BE2C (cell line): ENCODE measurements around the gene SYNPO2.

ENCODE experiments used
- DNase-seq: peaks from one replicate; pipeline ENCODE4 v3.0.0-alpha.2; 2020
- H3K27me3 ChIP-seq: fragments of 250-450 bp; sonication (Bioruptor Pico); 2 replicates; pipeline ENCODE4 v1.5.1; 2020; ENCODE audit warnings: mild to moderate bottlenecking
- H3K36me3 ChIP-seq: fragments of 250-450 bp; sonication (Bioruptor Pico); 2 replicates; pipeline ENCODE4 v1.5.1; 2020; ENCODE audit warnings: mild to moderate bottlenecking
- H3K4me1 ChIP-seq: fragments of 250-450 bp; sonication (Bioruptor Pico); 2 replicates; pipeline ENCODE4 v1.5.1; 2020
- H3K4me3 ChIP-seq: 2 replicates; pipeline ENCODE4 v1.5.1; 2011; ENCODE audit warnings: low read depth, low read length
- H3K9me3 ChIP-seq: fragments of 250-450 bp; sonication (Bioruptor Pico); 2 replicates; pipeline ENCODE4 v1.5.1; 2020
- TF ChIP-seq, protein P1 (sequence below): IDR thresholded peaks from 2 replicates; pipeline ENCODE4 v1.5.1; 2012; ENCODE audit warnings: mild to moderate bottlenecking, low read depth, low read length

Gene SYNPO2

GRCh38 chr4:118992149-118992548, 103.5 kb downstream of the SYNPO2 start:
- Histone ChIP-seq H3K4me3 (no peak overlapping the region), H3K4me1 (peaks cover 18% of the 10 kb centered on the region), H3K9me3 (no peaks in the 10 kb centered on the region), H3K36me3 (peaks cover 43% of the 10 kb centered on the region), H3K27me3 (no peaks in the 10 kb centered on the region)
- TF ChIP-seq, protein P1, sequence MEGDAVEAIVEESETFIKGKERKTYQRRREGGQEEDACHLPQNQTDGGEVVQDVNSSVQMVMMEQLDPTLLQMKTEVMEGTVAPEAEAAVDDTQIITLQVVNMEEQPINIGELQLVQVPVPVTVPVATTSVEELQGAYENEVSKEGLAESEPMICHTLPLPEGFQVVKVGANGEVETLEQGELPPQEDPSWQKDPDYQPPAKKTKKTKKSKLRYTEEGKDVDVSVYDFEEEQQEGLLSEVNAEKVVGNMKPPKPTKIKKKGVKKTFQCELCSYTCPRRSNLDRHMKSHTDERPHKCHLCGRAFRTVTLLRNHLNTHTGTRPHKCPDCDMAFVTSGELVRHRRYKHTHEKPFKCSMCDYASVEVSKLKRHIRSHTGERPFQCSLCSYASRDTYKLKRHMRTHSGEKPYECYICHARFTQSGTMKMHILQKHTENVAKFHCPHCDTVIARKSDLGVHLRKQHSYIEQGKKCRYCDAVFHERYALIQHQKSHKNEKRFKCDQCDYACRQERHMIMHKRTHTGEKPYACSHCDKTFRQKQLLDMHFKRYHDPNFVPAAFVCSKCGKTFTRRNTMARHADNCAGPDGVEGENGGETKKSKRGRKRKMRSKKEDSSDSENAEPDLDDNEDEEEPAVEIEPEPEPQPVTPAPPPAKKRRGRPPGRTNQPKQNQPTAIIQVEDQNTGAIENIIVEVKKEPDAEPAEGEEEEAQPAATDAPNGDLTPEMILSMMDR = no peak
- no peak for DNase-seq

GRCh38 chr4:118993333-118993732, 104.7 kb downstream of the SYNPO2 start:
- no peaks in the 10 kb centered on the region for H3K27me3 ChIP-seq
- H3K36me3 ChIP-seq = peaks cover 43% of the 10 kb centered on the region
- no peak for DNase-seq
- H3K4me3 ChIP-seq = no peak overlapping the region
- H3K4me1 ChIP-seq = peaks cover 18% of the 10 kb centered on the region
- TF ChIP-seq, protein P1 = no peak
- no peaks in the 10 kb centered on the region for H3K9me3 ChIP-seq

DNA sequence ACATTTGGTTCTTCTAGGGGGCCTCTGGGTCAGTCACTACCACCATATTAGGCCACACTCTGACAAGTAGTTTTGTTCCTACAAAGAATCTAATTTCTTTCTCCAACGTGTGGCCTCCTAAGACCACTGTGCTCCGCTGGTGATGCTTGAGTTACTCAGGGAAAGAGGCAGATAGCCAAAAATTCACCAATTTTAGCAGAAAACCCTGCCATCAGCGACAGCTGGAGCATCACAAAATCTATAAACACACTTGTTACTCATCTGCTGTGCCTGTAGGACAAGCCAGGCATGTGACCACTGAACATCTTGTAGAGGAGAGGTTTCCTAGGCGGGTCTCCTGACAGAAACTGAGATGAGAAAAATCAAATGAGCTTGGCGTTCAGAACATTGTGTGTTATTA, 105.4 kb downstream of the SYNPO2 start:
- no peak for DNase-seq
- TF ChIP-seq, protein P1 = no peak
- Histone ChIP-seq H3K9me3 (no peaks in the 10 kb centered on the region), H3K36me3 (peaks cover 41% of the 10 kb centered on the region), H3K4me3 (no peak overlapping the region), H3K4me1 (peaks cover 13% of the 10 kb centered on the region), H3K27me3 (no peaks in the 10 kb centered on the region)

DNA sequence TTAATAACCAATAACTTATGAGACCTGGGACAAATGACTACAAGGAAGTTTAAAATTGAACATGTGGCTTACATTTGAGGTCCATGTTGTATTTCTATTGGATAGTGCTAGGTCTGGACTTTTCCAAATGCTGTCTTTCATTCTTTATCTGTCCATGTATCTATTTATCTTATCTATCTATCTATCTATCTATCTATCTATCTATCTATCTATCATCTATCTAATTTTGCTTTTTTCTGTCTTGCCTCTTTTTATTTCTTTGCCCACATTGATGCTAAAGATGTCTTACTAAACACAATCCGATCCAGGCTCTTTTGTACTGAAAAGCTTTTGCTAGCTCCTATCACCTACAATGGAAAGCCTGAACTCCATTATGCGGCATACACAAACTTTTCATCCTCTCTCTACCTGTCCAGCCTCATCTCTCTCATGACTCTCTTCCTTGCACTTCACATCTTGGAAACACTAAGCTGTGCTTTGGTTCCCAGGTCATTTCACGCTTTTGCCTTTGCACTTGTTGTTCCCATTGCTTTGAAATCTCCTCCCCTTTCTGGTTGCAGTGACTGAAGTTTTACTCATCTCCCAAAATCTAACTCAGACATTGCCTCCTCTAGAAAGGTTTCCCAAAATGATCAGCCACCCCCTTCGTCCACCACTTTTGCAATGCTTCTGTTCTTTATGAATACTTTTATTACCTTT, 107.2 kb downstream of the SYNPO2 start:
- Histone ChIP-seq H3K9me3 (no peaks in the 10 kb centered on the region), H3K4me1 (peaks cover 10% of the 10 kb centered on the region), H3K27me3 (no peaks in the 10 kb centered on the region), H3K4me3 (no peak overlapping the region), H3K36me3 (peaks cover 28% of the 10 kb centered on the region)
- TF ChIP-seq, protein P1 = no peak
- DNase-seq = no peak

DNA sequence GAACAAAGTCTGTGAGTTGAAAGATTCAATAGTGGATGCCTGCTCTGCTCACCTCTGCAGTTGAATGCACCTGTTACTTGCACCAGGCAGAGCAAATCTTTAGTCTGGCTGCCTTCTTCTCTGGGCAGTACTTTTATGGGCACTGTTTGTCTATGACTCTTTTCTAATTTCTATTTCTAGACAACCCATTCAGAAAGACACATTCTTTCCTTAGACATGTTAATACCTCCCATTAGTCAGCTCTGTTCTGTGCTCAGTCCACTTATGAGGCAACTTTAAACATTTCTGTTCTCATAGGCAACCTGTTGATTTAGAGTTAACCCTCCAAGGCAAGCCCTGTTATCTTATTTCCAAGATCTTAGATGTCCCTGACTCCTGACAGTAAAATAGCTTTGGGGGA, 108.9 kb downstream of the SYNPO2 start:
- Histone ChIP-seq H3K36me3 (peaks cover 28% of the 10 kb centered on the region), H3K4me1 (peaks cover 9% of the 10 kb centered on the region), H3K27me3 (no peaks in the 10 kb centered on the region), H3K9me3 (no peaks in the 10 kb centered on the region), H3K4me3 (no peak overlapping the region)
- TF ChIP-seq, protein P1 = no peak
- DNase-seq = no peak

DNA sequence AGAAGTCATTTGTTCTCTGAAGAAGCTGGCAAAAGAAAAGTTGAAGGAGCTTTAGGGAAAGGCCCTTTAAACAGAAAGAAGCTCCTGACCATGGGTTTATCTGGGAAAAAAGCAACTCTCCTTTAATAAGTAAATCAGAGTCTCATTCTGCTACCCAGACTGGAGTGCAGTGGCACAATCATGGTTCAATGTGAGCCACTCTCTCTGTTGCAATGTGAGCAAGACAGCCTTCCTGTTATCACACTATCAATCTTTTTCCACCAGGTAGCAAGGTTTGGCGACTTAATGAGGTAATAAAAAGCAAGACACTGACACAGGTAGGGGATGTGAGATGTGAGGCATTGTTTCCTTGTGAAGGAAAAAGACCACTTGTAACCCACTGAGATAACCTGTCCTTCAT, 111.3 kb downstream of the SYNPO2 start:
- TF ChIP-seq, protein P1 = no peak
- no peaks in the 10 kb centered on the region for H3K4me1 ChIP-seq
- no peak for DNase-seq
- H3K4me3 ChIP-seq = no peak overlapping the region
- H3K36me3 ChIP-seq = peaks cover 33% of the 10 kb centered on the region
- no peaks in the 10 kb centered on the region for H3K9me3 ChIP-seq
- H3K27me3 ChIP-seq = no peaks in the 10 kb centered on the region
